ENCODE results near the gene TPCN2.

DNA sequence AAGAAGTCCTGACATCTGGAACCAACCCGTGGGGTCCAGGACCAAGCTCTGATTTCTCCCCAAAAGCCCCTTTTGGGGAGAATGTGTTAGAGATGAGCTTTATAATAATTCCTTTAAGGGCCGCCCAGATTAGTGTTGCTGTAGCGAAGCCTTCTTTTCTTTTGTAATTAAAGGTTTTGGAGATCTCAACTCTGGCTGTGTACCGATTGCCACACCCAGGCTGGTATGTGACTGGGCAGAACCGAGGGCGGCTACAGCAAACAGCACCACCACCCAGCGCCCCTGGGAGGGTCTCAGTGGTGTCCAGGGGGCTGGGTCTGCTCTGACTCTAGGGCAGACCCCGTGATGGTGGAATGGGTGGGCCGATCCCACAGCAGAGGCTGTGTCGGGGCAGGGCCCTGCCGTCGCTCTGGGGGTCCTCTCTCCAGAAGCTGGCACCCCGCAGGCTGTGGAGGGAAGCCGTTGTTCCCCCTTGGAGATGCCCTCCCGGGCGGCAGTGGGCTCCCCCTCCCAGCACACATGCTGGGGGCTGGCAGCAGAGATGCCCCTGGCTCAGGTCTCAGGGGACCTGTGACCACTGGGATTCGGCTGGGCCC, 31.0 kb downstream of the TPCN2 start:
- no peak for TF ChIP-seq SIN3A (IDR thresholded peaks at IDR 0.05; ENCODE audit: borderline replicate concordance, insufficient read depth, low read length)
- TF ChIP-seq, protein P1, sequence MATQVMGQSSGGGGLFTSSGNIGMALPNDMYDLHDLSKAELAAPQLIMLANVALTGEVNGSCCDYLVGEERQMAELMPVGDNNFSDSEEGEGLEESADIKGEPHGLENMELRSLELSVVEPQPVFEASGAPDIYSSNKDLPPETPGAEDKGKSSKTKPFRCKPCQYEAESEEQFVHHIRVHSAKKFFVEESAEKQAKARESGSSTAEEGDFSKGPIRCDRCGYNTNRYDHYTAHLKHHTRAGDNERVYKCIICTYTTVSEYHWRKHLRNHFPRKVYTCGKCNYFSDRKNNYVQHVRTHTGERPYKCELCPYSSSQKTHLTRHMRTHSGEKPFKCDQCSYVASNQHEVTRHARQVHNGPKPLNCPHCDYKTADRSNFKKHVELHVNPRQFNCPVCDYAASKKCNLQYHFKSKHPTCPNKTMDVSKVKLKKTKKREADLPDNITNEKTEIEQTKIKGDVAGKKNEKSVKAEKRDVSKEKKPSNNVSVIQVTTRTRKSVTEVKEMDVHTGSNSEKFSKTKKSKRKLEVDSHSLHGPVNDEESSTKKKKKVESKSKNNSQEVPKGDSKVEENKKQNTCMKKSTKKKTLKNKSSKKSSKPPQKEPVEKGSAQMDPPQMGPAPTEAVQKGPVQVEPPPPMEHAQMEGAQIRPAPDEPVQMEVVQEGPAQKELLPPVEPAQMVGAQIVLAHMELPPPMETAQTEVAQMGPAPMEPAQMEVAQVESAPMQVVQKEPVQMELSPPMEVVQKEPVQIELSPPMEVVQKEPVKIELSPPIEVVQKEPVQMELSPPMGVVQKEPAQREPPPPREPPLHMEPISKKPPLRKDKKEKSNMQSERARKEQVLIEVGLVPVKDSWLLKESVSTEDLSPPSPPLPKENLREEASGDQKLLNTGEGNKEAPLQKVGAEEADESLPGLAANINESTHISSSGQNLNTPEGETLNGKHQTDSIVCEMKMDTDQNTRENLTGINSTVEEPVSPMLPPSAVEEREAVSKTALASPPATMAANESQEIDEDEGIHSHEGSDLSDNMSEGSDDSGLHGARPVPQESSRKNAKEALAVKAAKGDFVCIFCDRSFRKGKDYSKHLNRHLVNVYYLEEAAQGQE (IDR thresholded peaks at IDR 0.05; ENCODE audit: insufficient read depth in 1 of 2, low read depth in 2 of 2, low read length in 2 of 2) = no peak
- no peak for TF ChIP-seq POLR2AphosphoS5 (IDR thresholded peaks at IDR 0.05; ENCODE audit: low read depth, low read length)
- no peak for TF ChIP-seq TAF1 (IDR thresholded peaks at IDR 0.05; ENCODE audit: borderline replicate concordance, insufficient read depth, low read length)

Measured in PFSK-1 (cell line).